Transverse colon (tissue), 4 donors: ENCODE results near the gene GMPPA. TPM values are rescaled to one million over a fixed set of nuclear protein-coding genes. Genes with fewer than 3 reads are reported as not detected.

ENCODE experiments used
- DNase-seq: peaks from one replicate; pipeline ENCODE4 v3.0.0-alpha.2; 2019
- H3K27ac ChIP-seq, 4 donors: fragments of 200-600 bp; sonication (generic); 2 replicates each; pipeline ENCODE4 v1.5.1; 2016 to 2018; ENCODE audit warnings: inconsistent platforms in 4 of 4
- H3K27me3 ChIP-seq: fragments of 200-600 bp; sonication (generic); 2 replicates; pipeline ENCODE4 v1.5.1; 2017; ENCODE audit warnings: inconsistent platforms
- H3K36me3 ChIP-seq, 4 donors: fragments of 200-600 bp; sonication (generic); 2 replicates each; pipeline ENCODE4 v1.5.1; 2017 to 2019; ENCODE audit warnings: inconsistent platforms in 4 of 4
- H3K4me1 ChIP-seq, 4 donors: fragments of 200-600 bp; sonication (generic); 2 replicates each; pipeline ENCODE4 v1.5.1; 2017 to 2020; ENCODE audit warnings: inconsistent platforms in 4 of 4
- H3K4me3 ChIP-seq, 4 donors: fragments of 200-600 bp; sonication (generic); 1 replicate in 1 of 4; 2 replicates in 3 of 4; pipeline versions ENCODE4 v1.5.1 to v1.6.1; 2017 to 2019; ENCODE audit warnings: inconsistent platforms in 4 of 4
- H3K9me3 ChIP-seq, 2 donors: fragments of 200-600 bp; sonication (generic); 2 replicates each; pipeline ENCODE4 v1.5.1; 2017 to 2019; ENCODE audit warnings: inconsistent platforms in 2 of 2
- CTCF ChIP-seq, 5 experiments: fragments of 200-600 bp in 3 of 5; fragments of 450-650 bp in 2 of 5; sonication (generic) in 3 of 5; IDR thresholded peaks; 1 replicate in 2 of 5; 2 replicates in 3 of 5; pipeline ENCODE4 v1.5.1; 2016 to 2017; ENCODE audit warnings: antibody characterized with exemption in 5 of 5, inconsistent platforms in 3 of 5, mild to moderate bottlenecking in 2 of 5, moderate library complexity in 1 of 5
- EP300 ChIP-seq: sonication (generic); formaldehyde crosslinking; IDR thresholded peaks from one replicate; pipeline ENCODE4 v1.6.1; 2017; ENCODE audit warnings: antibody characterized with exemption, low read depth
- POLR2A ChIP-seq: fragments of 450-650 bp; IDR thresholded peaks from one replicate; pipeline ENCODE4 v1.6.1; 2016; ENCODE audit warnings: antibody characterized with exemption, mild to moderate bottlenecking, moderate library complexity
- POLR2AphosphoS5 ChIP-seq, 3 donors: sonication (generic); formaldehyde crosslinking; IDR thresholded peaks; one replicate each; pipeline ENCODE4 v1.6.1; 2016; ENCODE audit warnings: antibody characterized with exemption in 3 of 3
- WGBS, 2 donors: methylation state at CpG; one replicate each; pipeline ENCODE4 v1.1.5; 2018; ENCODE audit warnings: low coverage in 1 of 2; 5-methylcytosine and 5-hydroxymethylcytosine counted together
- in situ Hi-C, 4 donors: fragments of 200-750 bp; cut with MboI; loops; one replicate each; pipeline versions ENCODE4 v1.15.0 to v1.15.1; 2017; ENCODE audit warnings: low sequenced_read_pairs in 3 of 4, low pct_ligation_motif_present in 1 of 4, low pct_unique_long_range_greater_than_20kb in 1 of 4
- intact Hi-C: fragments of 100-400 bp; cut with DNase I; formaldehyde crosslinking; loops from one replicate; pipeline ENCODE4 v1.15.1; 2023; ENCODE audit warnings: low total_unique reads
- total RNA-seq, 4 donors: library from RNA; depleted of rRNA; stranded (reverse); fragments of >200 nt; gene quantifications; one replicate each; pipeline ENCODE4 v1.1.0, GENCODE V29; 2016

The GMPPA gene
- total RNA-seq, 4 donors from 2014 or later, result 25.1 to 41.1 (median 36.4) TPM

- intact Hi-C loops, result no loop called here
- Histone ChIP-seq H3K36me3 (no peaks in the 10 kb centered on the region), H3K4me3 (no peak overlapping the region), H3K9me3 (no peaks in the 10 kb centered on the region), H3K4me1 (peaks cover 5 to 28% (median 18%) of the 10 kb centered on the region in 4 donors), H3K27ac (no peak overlapping the region), H3K27me3 (peaks cover 23% of the 10 kb centered on the region)
- DNase-seq, result no peak
- no peak for TF ChIP-seq POLR2A
- TF ChIP-seq POLR2AphosphoS5 (IDR thresholded peaks at IDR 0.05), result no peak
- TF ChIP-seq EP300, result no peak
- TF ChIP-seq CTCF (IDR thresholded peaks at IDR 0.05), result no peak
- 91% methylated on average over 21 of the region's 26 CpGs; no CpG with 5 or more reads in 1 of the 2 donors for WGBS, 2 donors
- in situ Hi-C loops, result no loop called here
These were observed 48.9 kb downstream of the GMPPA start for GRCh38 chr2:219547621-219548020.

- H3K9me3 ChIP-seq, result no peaks in the 10 kb centered on the region
These were observed 50.3 kb downstream of the GMPPA start for GRCh38 chr2:219548990-219549389.

GRCh38 chr2:219549619-219550018 lies 50.9 kb downstream of the GMPPA start:
- in situ Hi-C loops (no loop called here), intact Hi-C loops (loop anchor here (5.0 kb wide), 1 partner anchor 93 kb away; no protein-coding TSS in a partner anchor)
- Histone ChIP-seq H3K4me3 (no peak overlapping the region), H3K4me1 (peaks cover 5 to 20% (median 12%) of the 10 kb centered on the region in 4 donors), H3K27ac (no peak overlapping the region), H3K27me3 (peaks cover 32% of the 10 kb centered on the region), H3K9me3 (no peaks in the 10 kb centered on the region), H3K36me3 (no peaks in the 10 kb centered on the region)
- 86% methylated on average over 8 of the region's 9 CpGs; no CpG with 5 or more reads in 1 of the 2 donors for WGBS, 2 donors
- TF ChIP-seq POLR2A, result no peak
- TF ChIP-seq POLR2AphosphoS5 (IDR thresholded peaks at IDR 0.05), result no peak
- no peak for TF ChIP-seq CTCF (IDR thresholded peaks at IDR 0.05)
- no peak for TF ChIP-seq EP300
- no peak for DNase-seq

More at GRCh38 chr2:219548990-219549389, 50.3 kb downstream of the GMPPA start:
- H3K4me3 ChIP-seq, result no peak overlapping the region
- peaks cover 32% of the 10 kb centered on the region for H3K27me3 ChIP-seq
- intact Hi-C loops, result no loop called here
- H3K27ac ChIP-seq, result no peak overlapping the region
- in situ Hi-C loops, result no loop called here
- TF ChIP-seq POLR2AphosphoS5 (IDR thresholded peaks at IDR 0.05), result no peak
- no peak for TF ChIP-seq EP300
- TF ChIP-seq CTCF (IDR thresholded peaks at IDR 0.05), result no peak
- no peak for TF ChIP-seq POLR2A
- 94 to 98% methylated on average over 9 to 18 of the region's 18 CpGs for WGBS, 2 donors
- H3K4me1 ChIP-seq, result peaks cover 5 to 26% (median 17%) of the 10 kb centered on the region in 4 donors
- no peaks in the 10 kb centered on the region for H3K36me3 ChIP-seq
- DNase-seq, result no peak

- WGBS, 2 donors, result 7% methylated on average over 54 of the region's 54 CpGs; no CpG with 5 or more reads in 1 of the 2 donors
- Histone ChIP-seq H3K4me1 (peaks cover 5 to 19% (median 12%) of the 10 kb centered on the region in 4 donors), H3K36me3 (no peaks in the 10 kb centered on the region), H3K4me3 (peak overlapping the region; percentile 39 to 72 (median 57)), H3K9me3 (no peaks in the 10 kb centered on the region), H3K27ac (peak overlapping the region; percentile 45 to 61 (median 58)), H3K27me3 (peaks cover 32% of the 10 kb centered on the region)
- intact Hi-C loops, result loop anchor here (5.0 kb wide), 1 partner anchor 91 kb away; no protein-coding TSS in a partner anchor
- DNase-seq, result peak; percentile 23
- TF ChIP-seq EP300 (no peak), CTCF (IDR thresholded peaks at IDR 0.05) (no peak)
- in situ Hi-C loops, result no loop called here
These were observed 53.0 kb downstream of the GMPPA start for GRCh38 chr2:219551441-219552381.
